DMS153 treated with DMSO at 0.1 percent for 48 hours (cell line): Measurements from ENCODE around the gene PCDHB9.
"Not testable (repeated sequence)": the region's sequence is repeated elsewhere in the genome, so short reads cannot be mapped to it uniquely, and the experiment has no call there.

Experiments
- DNase-seq: peaks from one replicate; lab custom pipeline; 2025; ENCODE audit not compliant: unreplicated experiment; lab: John Stamatoyannopoulos, UW

Gene PCDHB9

DNA sequence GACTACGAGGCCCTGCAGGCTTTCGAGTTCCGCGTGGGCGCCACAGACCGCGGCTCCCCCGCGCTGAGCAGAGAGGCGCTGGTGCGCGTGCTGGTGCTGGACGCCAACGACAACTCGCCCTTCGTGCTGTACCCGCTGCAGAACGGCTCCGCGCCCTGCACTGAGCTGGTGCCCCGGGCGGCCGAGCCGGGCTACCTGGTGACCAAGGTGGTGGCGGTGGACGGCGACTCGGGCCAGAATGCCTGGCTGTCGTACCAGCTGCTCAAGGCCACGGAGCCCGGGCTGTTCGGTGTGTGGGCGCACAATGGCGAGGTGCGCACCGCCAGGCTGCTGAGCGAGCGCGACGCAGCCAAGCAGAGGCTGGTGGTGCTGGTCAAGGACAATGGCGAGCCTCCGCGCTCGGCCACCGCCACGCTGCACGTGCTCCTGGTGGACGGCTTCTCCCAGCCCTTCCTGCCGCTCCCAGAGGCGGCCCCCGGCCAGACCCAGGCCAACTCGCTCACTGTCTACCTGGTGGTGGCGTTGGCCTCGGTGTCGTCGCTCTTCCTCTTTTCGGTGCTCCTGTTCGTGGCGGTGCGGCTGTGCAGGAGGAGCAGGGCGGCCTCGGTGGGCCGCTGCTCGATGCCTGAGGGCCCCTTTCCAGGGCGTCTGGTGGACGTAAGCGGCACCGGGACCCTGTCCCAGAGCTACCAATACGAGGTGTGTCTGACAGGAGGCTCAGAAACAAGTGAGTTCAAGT lies 2.7 kb upstream of the PCDHB9 start:
- not testable (repeated sequence) for DNase-seq

DNA sequence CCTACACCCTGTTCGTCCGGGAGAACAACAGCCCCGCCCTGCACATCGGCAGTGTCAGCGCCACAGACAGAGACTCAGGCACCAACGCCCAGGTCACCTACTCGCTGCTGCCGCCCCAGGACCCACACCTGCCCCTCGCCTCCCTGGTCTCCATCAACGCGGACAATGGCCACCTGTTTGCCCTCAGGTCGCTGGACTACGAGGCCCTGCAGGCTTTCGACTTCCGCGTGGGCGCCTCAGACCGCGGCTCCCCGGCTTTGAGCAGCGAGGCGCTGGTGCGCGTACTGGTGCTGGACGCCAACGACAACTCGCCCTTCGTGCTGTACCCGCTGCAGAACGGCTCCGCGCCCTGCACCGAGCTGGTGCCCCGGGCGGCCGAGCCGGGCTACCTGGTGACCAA lies 1.7 kb downstream of the PCDHB9 start:
- DNase-seq, result not testable (repeated sequence)

DNA sequence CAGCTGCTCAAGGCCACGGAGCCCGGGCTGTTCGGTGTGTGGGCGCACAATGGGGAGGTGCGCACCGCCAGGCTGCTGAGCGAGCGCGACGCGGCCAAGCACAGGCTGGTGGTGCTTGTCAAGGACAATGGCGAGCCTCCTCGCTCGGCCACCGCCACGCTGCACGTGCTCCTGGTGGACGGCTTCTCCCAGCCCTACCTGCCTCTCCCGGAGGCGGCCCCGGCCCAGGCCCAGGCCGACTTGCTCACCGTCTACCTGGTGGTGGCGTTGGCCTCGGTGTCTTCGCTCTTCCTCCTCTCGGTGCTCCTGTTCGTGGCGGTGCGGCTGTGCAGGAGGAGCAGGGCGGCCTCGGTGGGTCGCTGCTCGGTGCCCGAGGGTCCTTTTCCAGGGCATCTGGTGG lies 2.2 kb downstream of the PCDHB9 start:
- not testable (repeated sequence) for DNase-seq

DNA sequence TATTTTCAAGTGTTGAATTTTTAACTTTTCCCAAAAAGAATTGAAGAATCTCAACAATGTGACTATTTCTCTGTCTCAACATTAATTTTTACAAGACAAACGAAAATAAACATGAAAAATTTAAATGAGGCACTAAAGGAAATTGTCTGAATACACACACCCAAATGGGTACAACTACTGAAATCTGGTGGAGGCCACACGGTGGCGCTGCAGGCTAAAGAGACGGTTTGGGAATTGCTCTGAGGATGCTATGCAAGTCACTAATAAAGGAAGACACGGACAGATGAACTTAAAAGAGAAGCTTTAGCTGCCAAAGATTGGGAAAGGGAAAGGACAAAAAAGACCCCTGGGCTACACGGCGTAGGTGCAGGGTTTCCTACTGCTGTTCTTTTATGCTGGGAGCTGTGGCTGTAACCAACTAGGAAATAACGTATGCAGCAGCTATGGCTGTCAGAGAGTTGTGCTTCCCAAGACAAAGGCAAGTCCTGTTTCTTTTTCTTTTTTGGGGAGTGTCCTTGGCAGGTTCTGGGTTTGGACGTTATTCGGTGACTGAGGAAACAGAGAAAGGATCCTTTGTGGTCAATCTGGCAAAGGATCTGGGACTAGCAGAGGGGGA lies 5.3 kb downstream of the PCDHB9 start, which contains the start of gene PCDHB10:
TSS of gene PCDHB10 (plus strand) at position 244 of the 616 bp plus-strand sequence. CDS start at position 444, 200 bp downstream.
- DNase-seq, result no peak

DNA sequence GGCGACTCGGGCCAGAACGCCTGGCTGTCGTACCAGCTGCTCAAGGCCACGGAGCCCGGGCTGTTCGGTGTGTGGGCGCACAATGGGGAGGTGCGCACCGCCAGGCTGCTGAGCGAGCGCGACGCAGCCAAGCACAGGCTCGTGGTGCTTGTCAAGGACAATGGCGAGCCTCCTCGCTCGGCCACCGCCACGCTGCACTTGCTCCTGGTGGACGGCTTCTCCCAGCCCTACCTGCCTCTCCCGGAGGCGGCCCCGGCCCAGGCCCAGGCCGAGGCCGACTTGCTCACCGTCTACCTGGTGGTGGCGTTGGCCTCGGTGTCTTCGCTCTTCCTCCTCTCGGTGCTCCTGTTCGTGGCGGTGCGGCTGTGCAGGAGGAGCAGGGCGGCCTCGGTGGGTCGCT lies 7.4 kb downstream of the PCDHB9 start:
- not testable (repeated sequence) for DNase-seq

DNA sequence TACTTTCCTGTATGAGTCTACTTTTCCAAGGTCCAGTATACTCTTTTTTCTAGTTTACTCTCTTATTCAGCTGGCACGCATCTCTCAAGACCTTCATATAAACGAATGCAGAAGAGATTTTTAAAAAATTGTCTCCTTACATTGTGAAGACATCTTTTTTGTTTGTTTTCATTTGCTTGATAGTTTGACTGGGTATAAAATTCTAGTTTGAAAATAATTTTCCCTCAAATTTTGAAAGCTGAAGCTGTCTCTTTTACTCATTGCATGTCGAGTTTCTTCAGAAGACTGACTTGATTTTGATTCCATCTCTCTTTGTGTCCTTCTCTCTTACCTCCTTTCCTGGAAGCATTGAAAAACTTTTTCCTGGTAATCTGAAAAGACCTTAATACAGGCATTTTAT lies 9.4 kb downstream of the PCDHB9 start:
- no peak for DNase-seq

DNA sequence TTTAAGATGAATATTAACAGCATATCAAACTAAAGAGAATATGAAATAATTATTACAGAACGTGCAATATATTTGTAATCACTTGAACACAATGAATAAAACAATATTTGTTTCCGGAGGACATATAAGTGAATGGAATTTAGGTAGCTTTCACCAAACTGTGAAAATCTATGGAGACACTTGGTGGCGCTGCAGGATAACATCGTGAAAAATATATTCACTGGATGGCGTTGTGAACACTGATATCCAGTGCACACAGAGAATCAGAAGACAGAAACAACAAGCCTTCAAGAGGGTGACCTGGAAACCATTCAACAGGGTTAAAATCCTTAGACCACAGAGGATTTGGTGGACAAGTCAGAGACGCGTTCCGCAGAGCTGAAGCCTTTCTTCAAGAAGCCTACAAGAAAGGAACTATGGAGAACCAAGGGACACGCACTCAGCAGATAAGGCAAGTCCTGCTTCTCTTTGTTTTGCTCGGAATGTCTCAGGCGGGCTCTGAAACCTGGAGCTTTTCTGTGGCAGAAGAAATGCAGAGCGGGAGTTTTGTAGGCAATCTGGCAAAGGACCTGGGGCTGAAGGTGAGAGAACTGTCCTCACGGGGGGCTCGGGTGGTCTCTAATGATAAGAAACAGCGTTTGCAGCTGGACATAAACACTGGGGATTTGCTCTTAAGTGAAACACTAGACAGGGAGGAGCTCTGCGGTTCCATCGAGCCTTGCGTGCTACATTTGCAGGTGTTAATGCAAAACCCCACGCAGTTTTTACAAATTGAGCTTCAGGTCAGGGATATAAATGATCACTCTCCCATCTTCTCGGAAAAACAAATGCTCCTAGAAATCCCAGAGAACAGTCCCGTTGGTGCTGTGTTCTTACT lies 12.6 kb downstream of the PCDHB9 start, which contains the start of gene PCDHB11:
TSS of gene PCDHB11 (plus strand) at position 269 of the 877 bp plus-strand sequence. CDS start at position 417, 148 bp downstream.
- DNase-seq, result no peak

DNA sequence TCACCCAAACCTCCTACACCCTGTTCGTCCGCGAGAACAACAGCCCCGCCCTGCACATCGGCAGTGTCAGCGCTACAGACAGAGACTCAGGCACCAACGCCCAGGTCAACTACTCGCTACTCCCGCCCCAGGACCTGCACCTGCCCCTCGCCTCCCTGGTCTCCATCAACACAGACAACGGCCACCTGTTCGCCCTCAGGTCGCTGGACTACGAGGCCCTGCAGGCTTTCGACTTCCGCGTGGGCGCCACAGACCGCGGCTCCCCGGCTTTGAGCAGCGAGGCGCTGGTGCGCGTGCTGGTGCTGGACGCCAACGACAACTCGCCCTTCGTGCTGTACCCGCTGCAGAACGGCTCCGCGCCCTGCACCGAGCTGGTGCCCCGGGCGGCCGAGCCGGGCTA lies 14.2 kb downstream of the PCDHB9 start:
- not testable (repeated sequence) for DNase-seq

DNA sequence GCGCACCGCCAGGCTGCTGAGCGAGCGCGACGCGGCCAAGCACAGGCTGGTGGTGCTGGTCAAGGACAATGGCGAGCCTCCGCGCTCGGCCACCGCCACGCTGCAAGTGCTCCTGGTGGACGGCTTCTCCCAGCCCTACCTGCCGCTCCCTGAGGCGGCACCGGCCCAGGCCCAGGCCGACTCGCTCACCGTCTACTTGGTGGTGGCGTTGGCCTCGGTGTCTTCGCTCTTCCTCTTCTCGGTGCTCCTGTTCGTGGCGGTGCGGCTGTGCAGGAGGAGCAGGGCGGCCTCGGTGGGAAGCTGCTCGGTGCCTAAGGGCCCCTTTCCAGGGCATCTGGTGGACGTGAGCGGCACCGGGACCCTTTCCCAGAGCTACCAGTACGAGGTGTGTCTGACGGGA lies 14.7 kb downstream of the PCDHB9 start:
- DNase-seq, result not testable (repeated sequence)

DNA sequence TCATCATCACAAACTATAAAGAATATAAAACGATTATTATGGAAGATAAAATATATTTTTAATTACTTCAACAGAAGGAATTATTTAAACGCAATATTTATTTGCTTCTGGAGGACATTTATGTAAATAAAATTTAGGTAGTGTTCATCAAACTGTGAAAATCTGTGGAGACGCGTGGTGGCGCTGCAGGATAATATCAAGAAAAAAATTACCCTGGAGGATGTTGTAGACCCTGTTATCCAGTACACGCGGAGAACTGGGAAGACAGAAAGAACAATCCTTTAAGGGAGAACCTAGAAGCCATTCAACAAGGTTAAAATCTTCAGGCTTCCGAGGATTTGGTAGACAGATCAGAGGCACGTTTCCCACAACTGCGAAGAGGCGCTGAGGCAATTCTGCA lies 21.5 kb downstream of the PCDHB9 start, which contains the start of gene PCDHB12:
TSS of gene PCDHB12 (plus strand) at position 242 of the 400 bp plus-strand sequence. CDS start 189 bp downstream, outside the sequence.
- no peak for DNase-seq

DNA sequence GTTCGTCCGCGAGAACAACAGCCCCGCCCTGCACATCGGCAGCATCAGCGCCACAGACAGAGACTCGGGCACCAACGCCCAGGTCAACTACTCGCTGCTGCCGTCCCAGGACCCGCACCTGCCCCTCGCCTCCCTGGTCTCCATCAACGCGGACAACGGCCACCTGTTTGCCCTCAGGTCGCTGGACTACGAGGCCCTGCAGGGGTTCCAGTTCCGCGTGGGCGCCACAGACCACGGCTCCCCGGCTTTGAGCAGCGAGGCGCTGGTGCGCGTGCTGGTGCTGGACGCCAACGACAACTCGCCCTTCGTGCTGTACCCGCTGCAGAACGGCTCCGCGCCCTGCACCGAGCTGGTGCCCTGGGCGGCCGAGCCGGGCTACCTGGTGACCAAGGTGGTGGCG lies 23.3 kb downstream of the PCDHB9 start:
- not testable (repeated sequence) for DNase-seq

DNA sequence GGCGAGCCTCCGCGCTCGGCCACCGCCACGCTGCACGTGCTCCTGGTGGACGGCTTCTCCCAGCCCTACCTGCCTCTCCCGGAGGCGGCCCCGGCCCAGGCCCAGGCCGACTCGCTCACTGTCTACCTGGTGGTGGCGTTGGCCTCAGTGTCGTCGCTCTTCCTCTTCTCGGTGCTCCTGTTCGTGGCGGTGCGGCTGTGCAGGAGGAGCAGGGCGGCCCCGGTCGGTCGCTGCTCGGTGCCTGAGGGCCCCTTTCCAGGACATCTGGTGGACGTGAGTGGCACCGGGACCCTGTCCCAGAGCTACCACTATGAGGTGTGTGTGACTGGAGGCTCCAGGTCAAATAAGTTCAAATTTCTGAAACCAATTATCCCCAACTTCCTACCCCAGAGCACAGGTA lies 23.9 kb downstream of the PCDHB9 start:
- not testable (repeated sequence) for DNase-seq

DNA sequence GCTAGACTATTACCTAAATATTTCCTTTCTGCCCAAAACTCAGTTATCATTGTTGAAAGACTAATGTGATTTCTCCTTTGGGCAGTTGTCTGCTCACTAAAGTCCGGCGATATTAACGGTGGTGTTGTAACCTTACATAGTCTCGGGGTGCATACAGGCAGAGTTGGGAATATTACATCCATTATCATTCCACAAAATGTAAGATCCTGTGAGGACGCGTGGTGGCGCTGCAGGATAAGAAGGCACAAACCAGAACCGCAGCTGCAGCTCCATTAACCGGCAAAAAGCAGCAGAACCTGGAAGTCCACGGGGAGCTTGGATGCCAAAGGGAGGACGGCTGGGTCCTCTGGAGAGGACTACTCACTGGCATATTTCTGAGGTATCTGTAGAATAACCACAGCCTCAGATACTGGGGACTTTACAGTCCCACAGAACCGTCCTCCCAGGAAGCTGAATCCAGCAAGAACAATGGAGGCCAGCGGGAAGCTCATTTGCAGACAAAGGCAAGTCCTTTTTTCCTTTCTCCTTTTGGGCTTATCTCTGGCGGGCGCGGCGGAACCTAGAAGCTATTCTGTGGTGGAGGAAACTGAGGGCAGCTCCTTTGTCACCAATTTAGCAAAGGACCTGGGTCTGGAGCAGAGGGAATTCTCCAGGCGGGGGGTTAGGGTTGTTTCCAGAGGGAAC lies 26.8 kb downstream of the PCDHB9 start, which contains the start of gene PCDHB13:
TSS of gene PCDHB13 (plus strand) at position 264 of the 684 bp plus-strand sequence. CDS start at position 469, 205 bp downstream.
- not testable (repeated sequence) for DNase-seq

DNA sequence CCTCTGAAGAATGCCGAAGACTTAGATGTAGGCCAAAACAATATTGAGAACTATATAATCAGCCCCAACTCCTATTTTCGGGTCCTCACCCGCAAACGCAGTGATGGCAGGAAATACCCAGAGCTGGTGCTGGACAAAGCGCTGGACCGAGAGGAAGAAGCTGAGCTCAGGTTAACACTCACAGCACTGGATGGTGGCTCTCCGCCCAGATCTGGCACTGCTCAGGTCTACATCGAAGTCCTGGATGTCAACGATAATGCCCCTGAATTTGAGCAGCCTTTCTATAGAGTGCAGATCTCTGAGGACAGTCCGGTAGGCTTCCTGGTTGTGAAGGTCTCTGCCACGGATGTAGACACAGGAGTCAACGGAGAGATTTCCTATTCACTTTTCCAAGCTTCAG lies 27.6 kb downstream of the PCDHB9 start:
- DNase-seq, result not testable (repeated sequence)

DNA sequence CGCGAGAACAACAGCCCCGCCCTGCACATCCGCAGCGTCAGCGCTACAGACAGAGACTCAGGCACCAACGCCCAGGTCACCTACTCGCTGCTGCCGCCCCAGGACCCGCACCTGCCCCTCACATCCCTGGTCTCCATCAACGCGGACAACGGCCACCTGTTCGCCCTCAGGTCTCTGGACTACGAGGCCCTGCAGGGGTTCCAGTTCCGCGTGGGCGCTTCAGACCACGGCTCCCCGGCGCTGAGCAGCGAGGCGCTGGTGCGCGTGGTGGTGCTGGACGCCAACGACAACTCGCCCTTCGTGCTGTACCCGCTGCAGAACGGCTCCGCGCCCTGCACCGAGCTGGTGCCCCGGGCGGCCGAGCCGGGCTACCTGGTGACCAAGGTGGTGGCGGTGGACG lies 28.5 kb downstream of the PCDHB9 start:
- not testable (repeated sequence) for DNase-seq

DNA sequence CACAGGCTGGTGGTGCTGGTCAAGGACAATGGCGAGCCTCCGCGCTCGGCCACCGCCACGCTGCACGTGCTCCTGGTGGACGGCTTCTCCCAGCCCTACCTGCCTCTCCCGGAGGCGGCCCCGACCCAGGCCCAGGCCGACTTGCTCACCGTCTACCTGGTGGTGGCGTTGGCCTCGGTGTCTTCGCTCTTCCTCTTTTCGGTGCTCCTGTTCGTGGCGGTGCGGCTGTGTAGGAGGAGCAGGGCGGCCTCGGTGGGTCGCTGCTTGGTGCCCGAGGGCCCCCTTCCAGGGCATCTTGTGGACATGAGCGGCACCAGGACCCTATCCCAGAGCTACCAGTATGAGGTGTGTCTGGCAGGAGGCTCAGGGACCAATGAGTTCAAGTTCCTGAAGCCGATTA lies 29.1 kb downstream of the PCDHB9 start:
- not testable (repeated sequence) for DNase-seq

DNA sequence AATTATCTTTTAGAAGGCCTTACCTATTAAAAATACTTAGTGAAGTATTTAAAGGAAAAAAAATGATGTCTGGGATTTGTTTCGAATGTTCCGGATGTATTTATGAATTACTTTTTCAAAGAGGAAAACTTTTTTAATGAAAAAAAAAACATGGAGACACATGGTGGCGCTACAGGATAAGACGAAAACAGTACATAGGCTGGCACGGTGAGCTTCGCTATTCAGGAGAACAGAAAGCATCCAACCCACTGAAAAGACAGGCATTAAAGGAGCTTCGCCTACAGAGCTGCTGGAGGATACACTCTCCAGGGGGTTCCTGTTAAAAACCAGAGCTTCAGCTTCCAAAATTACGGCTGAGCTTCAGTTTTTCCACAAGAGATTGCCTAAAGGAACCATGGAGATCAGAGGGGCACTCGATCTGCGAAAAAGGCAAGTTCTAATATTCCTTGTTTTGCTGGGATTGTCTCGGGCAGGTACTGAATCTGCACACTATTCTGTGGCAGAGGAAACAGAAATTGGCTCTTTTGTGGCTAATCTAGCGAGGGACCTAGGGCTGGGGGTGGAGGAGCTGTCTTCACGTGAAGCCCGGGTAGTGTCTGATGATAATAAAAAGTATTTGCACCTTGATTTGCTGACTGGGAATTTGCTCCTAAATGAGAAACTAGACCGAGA lies 36.3 kb downstream of the PCDHB9 start, which contains the start of gene PCDHB14:
TSS of gene PCDHB14 (plus strand) at position 232 of the 672 bp plus-strand sequence. CDS start at position 395, 163 bp downstream.
- peak; percentile 2 for DNase-seq

DNA sequence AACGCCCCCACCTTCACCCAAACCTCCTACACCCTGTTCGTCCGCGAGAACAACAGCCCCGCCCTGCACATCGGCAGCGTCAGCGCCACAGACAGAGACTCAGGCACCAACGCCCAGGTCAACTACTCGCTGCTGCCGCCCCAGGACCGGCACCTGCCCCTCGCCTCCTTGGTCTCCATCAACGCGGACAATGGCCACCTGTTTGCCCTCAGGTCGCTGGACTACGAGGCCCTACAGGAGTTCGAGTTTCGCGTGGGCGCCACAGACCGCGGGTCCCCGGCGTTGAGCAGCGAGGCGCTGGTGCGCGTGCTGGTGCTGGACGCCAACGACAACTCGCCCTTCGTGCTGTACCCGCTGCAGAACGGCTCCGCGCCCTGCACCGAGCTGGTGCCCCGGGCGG lies 37.9 kb downstream of the PCDHB9 start:
- not testable (repeated sequence) for DNase-seq

DNA sequence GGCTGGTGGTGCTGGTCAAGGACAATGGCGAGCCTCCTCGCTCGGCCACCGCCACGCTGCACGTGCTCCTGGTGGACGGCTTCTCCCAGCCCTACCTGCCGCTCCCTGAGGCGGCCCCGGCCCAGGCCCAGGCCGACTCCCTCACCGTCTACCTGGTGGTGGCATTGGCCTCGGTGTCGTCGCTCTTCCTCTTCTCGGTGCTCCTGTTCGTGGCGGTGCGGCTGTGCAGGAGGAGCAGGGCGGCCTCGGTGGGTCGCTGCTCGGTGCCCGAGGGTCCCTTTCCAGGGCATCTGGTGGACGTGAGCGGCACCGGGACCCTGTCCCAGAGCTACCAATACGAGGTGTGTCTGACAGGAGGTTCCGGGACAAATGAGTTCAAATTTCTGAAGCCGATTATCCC lies 38.5 kb downstream of the PCDHB9 start:
- DNase-seq, result not testable (repeated sequence)
